Right atrium auricular region (tissue), 2 donors: ENCODE data around the gene LIMCH1. TPM values are rescaled to one million over a fixed set of nuclear protein-coding genes. Genes with fewer than 3 reads are reported as not detected.

Source experiments
- DNase-seq: peaks from one replicate; pipeline ENCODE4 v3.0.0-alpha.2; 2019; ENCODE audit warnings: low spot score
- H3K27ac ChIP-seq, 2 donors: fragments of 200-600 bp; sonication (generic); 1 replicate in 1 of 2; 2 replicates in 1 of 2; pipeline ENCODE4 v1.5.1; 2016 to 2019
- H3K27me3 ChIP-seq, 2 donors: fragments of 200-600 bp; sonication (generic); one replicate each; pipeline versions ENCODE4 v1.5.1 to v1.6.0; 2017 to 2019
- H3K36me3 ChIP-seq: fragments of 200-600 bp; sonication (generic); one replicate; pipeline ENCODE4 v1.5.1; 2016
- H3K4me1 ChIP-seq, 2 donors: fragments of 200-600 bp; sonication (generic); one replicate each; pipeline versions ENCODE4 v1.5.1 to v1.6.0; 2017 to 2019
- H3K4me3 ChIP-seq, 2 donors: fragments of 200-600 bp; sonication (generic); 1 replicate in 1 of 2; 2 replicates in 1 of 2; pipeline ENCODE4 v1.5.1; 2017 to 2019; ENCODE audit warnings: mild to moderate bottlenecking in 1 of 2, moderate library complexity in 1 of 2
- H3K9me3 ChIP-seq, 2 donors: fragments of 200-600 bp; sonication (generic); one replicate each; pipeline ENCODE4 v1.5.1; 2019
- CTCF ChIP-seq, 2 donors: fragments of 200-600 bp; sonication (generic); IDR thresholded peaks; one replicate each; pipeline ENCODE4 v1.5.1; 2019; ENCODE audit warnings: antibody characterized with exemption in 2 of 2
- total RNA-seq, 2 donors: library from RNA; depleted of rRNA; stranded (reverse); fragments of >200 nt; gene quantifications; one replicate each; pipeline ENCODE4 v1.1.0, GENCODE V29; 2016

LIMCH1 gene
- total RNA-seq, 2 donors from 2014 or later, result 76.1 to 101 TPM

- DNase-seq, result no peak
- Histone ChIP-seq H3K4me1 (peaks cover 0 to 40% of the 10 kb centered on the region in 2 donors), H3K27me3 (no peaks in the 10 kb centered on the region), H3K27ac (no peak overlapping the region), H3K4me3 (no peak overlapping the region), H3K36me3 (no peaks in the 10 kb centered on the region), H3K9me3 (no peaks in the 10 kb centered on the region)
- no peak for TF ChIP-seq CTCF (IDR thresholded peaks at IDR 0.05)
These were observed 59.5 kb downstream of the LIMCH1 start for GRCh38 chr4:41597494-41597893.

GRCh38 chr4:41598580-41598979 lies 60.6 kb downstream of the LIMCH1 start:
- H3K27me3 ChIP-seq, result no peaks in the 10 kb centered on the region
- H3K27ac ChIP-seq, result no peak overlapping the region
- H3K4me3 ChIP-seq, result no peak overlapping the region
- no peak for DNase-seq
- H3K9me3 ChIP-seq, result no peaks in the 10 kb centered on the region
- H3K4me1 ChIP-seq, result peaks cover 0 to 40% of the 10 kb centered on the region in 2 donors
- H3K36me3 ChIP-seq, result no peaks in the 10 kb centered on the region
- TF ChIP-seq CTCF (IDR thresholded peaks at IDR 0.05), result no peak

GRCh38 chr4:41599192-41599786 lies 61.3 kb downstream of the LIMCH1 start:
- Histone ChIP-seq H3K36me3 (no peaks in the 10 kb centered on the region), H3K4me3 (no peak overlapping the region), H3K27me3 (no peaks in the 10 kb centered on the region), H3K9me3 (no peaks in the 10 kb centered on the region), H3K27ac (no peak overlapping the region), H3K4me1 (peaks cover 0 to 39% of the 10 kb centered on the region in 2 donors)
- no peak for TF ChIP-seq CTCF (IDR thresholded peaks at IDR 0.05)
- no peak for DNase-seq

- H3K27me3 ChIP-seq, result no peaks in the 10 kb centered on the region
- H3K9me3 ChIP-seq, result no peaks in the 10 kb centered on the region
- TF ChIP-seq CTCF (IDR thresholded peaks at IDR 0.05), result no peak
- H3K4me3 ChIP-seq, result no peak overlapping the region
- no peak for DNase-seq
- peaks cover 0 to 33% of the 10 kb centered on the region in 2 donors for H3K4me1 ChIP-seq
- no peaks in the 10 kb centered on the region for H3K36me3 ChIP-seq
- H3K27ac ChIP-seq, result no peak overlapping the region
These were observed 62.4 kb downstream of the LIMCH1 start for GRCh38 chr4:41600243-41600912.

GRCh38 chr4:41601025-41601424 lies 63.1 kb downstream of the LIMCH1 start:
- no peaks in the 10 kb centered on the region for H3K9me3 ChIP-seq
- no peaks in the 10 kb centered on the region for H3K27me3 ChIP-seq
- DNase-seq, result no peak
- H3K36me3 ChIP-seq, result no peaks in the 10 kb centered on the region
- no peak overlapping the region for H3K27ac ChIP-seq
- no peak for TF ChIP-seq CTCF (IDR thresholded peaks at IDR 0.05)
- H3K4me1 ChIP-seq, result peaks cover 0 to 33% of the 10 kb centered on the region in 2 donors
- no peak overlapping the region for H3K4me3 ChIP-seq
